PC-9 (cell line): ENCODE data around the gene ELP1. TPM values are rescaled to one million over a fixed set of nuclear protein-coding genes. Genes with fewer than 3 reads are reported as not detected.

ENCODE experiments used
- BruUV-seq: library from RNA; stranded (reverse); fragments of 400-500 nt; replicated peaks from 2 replicates; lab custom pipeline; 2021; lab: Mats Ljungman, UMichigan
- CTCF ChIA-PET: fragments of 300-600 bp; sonication (Branson Sonifier 250); formaldehyde crosslinking; loops from one replicate; lab custom pipeline; 2022; ENCODE audit warnings: antibody characterized with exemption; lab: Charles Lee
- POLR2A ChIA-PET: fragments of 300-600 bp; sonication (Branson Sonifier 250); formaldehyde crosslinking; loops from one replicate; lab custom pipeline; 2022; ENCODE audit warnings: antibody characterized with exemption; ENCODE audit not compliant: unreplicated experiment; lab: Charles Lee
- DNase-seq, 2 experiments: peaks; one replicate each; pipeline versions ENCODE4 v3.0.0 to v3.0.0-alpha.2; 2015 to 2022; ENCODE audit warnings: mixed read lengths in 1 of 2
- H2AFZ ChIP-seq: fragments of 200-600 bp; sonication (generic); 2 replicates; pipeline ENCODE4 v1.8.1; 2017; ENCODE audit warnings: antibody characterized with exemption
- H3F3A ChIP-seq: fragments of 200-600 bp; sonication (generic); 2 replicates; pipeline ENCODE4 v1.8.1; 2017; ENCODE audit warnings: antibody characterized with exemption, mild to moderate bottlenecking, low read depth; ENCODE audit not compliant: insufficient read depth
- H3K27ac ChIP-seq: fragments of 200-600 bp; sonication (generic); 2 replicates; pipeline ENCODE4 v1.6.1; 2016; ENCODE audit warnings: mixed run types
- H3K27me3 ChIP-seq: fragments of 200-600 bp; sonication (generic); 2 replicates; pipeline ENCODE4 v1.6.1; 2016; ENCODE audit warnings: low read depth, mixed run types; ENCODE audit not compliant: insufficient read depth
- H3K36me3 ChIP-seq: fragments of 200-600 bp; sonication (generic); 2 replicates; pipeline ENCODE4 v1.6.1; 2016; ENCODE audit warnings: low read depth, mixed run types
- H3K4me1 ChIP-seq: fragments of 200-600 bp; sonication (generic); replicated peaks from 2 replicates; pipeline ENCODE4 v1.6.1; 2016; ENCODE audit warnings: mixed run types; ENCODE audit not compliant: insufficient read depth
- H3K4me2 ChIP-seq: fragments of 200-600 bp; sonication (generic); 2 replicates; pipeline ENCODE4 v1.6.1; 2017; ENCODE audit warnings: mixed run types
- H3K4me3 ChIP-seq: fragments of 200-600 bp; sonication (generic); 2 replicates; pipeline ENCODE4 v1.6.1; 2016; ENCODE audit warnings: mixed run types
- H3K79me2 ChIP-seq: fragments of 200-600 bp; sonication (generic); 2 replicates; pipeline ENCODE4 v1.6.1; 2017; ENCODE audit warnings: low read depth, mixed run types
- H3K9me2 ChIP-seq: fragments of 200-600 bp; sonication (generic); 2 replicates; pipeline ENCODE4 v1.8.1; 2017; ENCODE audit warnings: mild to moderate bottlenecking; ENCODE audit not compliant: insufficient read depth
- H3K9me3 ChIP-seq: fragments of 200-600 bp; sonication (generic); 2 replicates; pipeline ENCODE4 v1.8.1; 2016; ENCODE audit warnings: low read depth; ENCODE audit not compliant: insufficient read depth
- H4K20me1 ChIP-seq: fragments of 200-600 bp; sonication (generic); 2 replicates; pipeline ENCODE4 v1.8.1; 2017; ENCODE audit not compliant: insufficient read depth
- EZH2 ChIP-seq: fragments of 200-600 bp; sonication (generic); IDR thresholded peaks from 2 replicates; pipeline ENCODE4 v1.8.0; 2017; ENCODE audit warnings: antibody characterized with exemption, low read depth
- intact Hi-C: fragments of 100-400 bp; cut with micrococcal nuclease; formaldehyde crosslinking; loops from one replicate; pipeline ENCODE4 v1.10.0; 2022; ENCODE audit not compliant: unreplicated experiment
- total RNA-seq: library from RNA; stranded (reverse); gene quantifications from 2 replicates; pipeline ENCODE4 v1.2.3, GENCODE V29; 2021
- TF ChIP-seq, protein P1 (sequence below): fragments of 200-600 bp; sonication (generic); conservative IDR thresholded peaks from 2 replicates; pipeline ENCODE4 v1.6.1; 2017; ENCODE audit warnings: mixed run types, antibody characterized with exemption, mild to moderate bottlenecking, moderate library complexity

The ELP1 gene
- total RNA-seq, 1 experiment from 2014 or later: 35.1 TPM

DNA sequence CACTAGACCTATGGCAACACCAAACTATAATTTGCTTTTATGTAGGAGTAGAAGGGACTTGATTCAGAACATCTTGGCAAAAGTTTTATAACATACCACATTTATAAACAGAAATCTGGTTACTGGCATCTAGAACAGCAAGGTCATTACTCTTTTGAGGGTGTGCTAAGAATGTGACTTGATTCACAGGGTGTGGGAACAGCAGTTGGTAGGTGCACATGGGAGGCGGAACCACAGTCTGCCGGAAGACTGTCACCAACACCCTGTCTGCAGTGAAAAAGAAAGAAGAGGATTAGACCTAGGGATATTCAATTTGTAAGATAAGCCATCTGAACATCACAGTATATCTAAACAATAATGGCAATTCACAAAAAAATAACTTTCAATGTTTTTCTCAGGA lies 23.0 kb downstream of the ELP1 start:
- Histone ChIP-seq H3K79me2 (no peaks in the 10 kb centered on the region), H2AFZ (no peak overlapping the region), H3K27me3 (no peaks in the 10 kb centered on the region), H3K9me3 (no peaks in the 10 kb centered on the region), H3K36me3 (peaks cover 14% of the 10 kb centered on the region), H3K4me1 (no peaks in the 10 kb centered on the region), H3K27ac (no peak overlapping the region), H3K4me3 (no peak overlapping the region), H3K9me2 (no peaks in the 10 kb centered on the region), H3K4me2 (no peak overlapping the region), H3F3A (no peaks in the 10 kb centered on the region), H4K20me1 (no peaks in the 10 kb centered on the region)
- POLR2A ChIA-PET: no interaction called here
- intact Hi-C loops: no loop called here
- no peak for DNase-seq
- no TSS peak for BruUV-seq
- CTCF ChIA-PET: no interaction called here
- TF ChIP-seq EZH2: no peak
- TF ChIP-seq, protein P1, sequence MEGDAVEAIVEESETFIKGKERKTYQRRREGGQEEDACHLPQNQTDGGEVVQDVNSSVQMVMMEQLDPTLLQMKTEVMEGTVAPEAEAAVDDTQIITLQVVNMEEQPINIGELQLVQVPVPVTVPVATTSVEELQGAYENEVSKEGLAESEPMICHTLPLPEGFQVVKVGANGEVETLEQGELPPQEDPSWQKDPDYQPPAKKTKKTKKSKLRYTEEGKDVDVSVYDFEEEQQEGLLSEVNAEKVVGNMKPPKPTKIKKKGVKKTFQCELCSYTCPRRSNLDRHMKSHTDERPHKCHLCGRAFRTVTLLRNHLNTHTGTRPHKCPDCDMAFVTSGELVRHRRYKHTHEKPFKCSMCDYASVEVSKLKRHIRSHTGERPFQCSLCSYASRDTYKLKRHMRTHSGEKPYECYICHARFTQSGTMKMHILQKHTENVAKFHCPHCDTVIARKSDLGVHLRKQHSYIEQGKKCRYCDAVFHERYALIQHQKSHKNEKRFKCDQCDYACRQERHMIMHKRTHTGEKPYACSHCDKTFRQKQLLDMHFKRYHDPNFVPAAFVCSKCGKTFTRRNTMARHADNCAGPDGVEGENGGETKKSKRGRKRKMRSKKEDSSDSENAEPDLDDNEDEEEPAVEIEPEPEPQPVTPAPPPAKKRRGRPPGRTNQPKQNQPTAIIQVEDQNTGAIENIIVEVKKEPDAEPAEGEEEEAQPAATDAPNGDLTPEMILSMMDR: no peak

DNA sequence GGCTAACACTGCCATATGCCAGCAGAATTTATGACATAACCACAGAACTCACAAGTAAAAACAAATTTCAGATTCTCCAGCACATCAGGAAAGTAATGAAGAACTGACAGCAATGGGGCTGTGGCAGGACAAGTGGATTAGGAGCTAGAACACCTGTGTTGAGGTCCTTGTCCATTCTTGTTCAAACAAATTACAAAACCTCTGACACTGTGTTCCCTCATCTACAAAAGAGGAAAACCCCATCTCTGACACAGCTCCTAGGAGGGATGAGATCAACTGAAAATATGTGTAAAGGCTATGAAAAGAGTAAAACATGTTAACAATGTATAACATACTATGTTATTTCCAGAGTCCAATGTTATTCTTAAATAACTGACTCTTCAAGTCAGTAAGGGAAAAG lies 23.5 kb downstream of the ELP1 start:
- no peaks in the 10 kb centered on the region for H3K9me2 ChIP-seq
- no peak for TF ChIP-seq EZH2
- TF ChIP-seq, protein P1: no peak
- no peak overlapping the region for H3K4me3 ChIP-seq
- no peaks in the 10 kb centered on the region for H3K4me1 ChIP-seq
- no peaks in the 10 kb centered on the region for H3K79me2 ChIP-seq
- no peak for DNase-seq
- no peak overlapping the region for H2AFZ ChIP-seq
- ChIA-PET CTCF (no interaction called here), POLR2A (no interaction called here)
- no peak overlapping the region for H3K4me2 ChIP-seq
- H3K9me3 ChIP-seq: no peaks in the 10 kb centered on the region
- no TSS peak for BruUV-seq
- H3K27ac ChIP-seq: no peak overlapping the region
- no peaks in the 10 kb centered on the region for H4K20me1 ChIP-seq
- peaks cover 16% of the 10 kb centered on the region for H3K36me3 ChIP-seq
- no peaks in the 10 kb centered on the region for H3K27me3 ChIP-seq
- intact Hi-C loops: no loop called here
- H3F3A ChIP-seq: no peaks in the 10 kb centered on the region

DNA sequence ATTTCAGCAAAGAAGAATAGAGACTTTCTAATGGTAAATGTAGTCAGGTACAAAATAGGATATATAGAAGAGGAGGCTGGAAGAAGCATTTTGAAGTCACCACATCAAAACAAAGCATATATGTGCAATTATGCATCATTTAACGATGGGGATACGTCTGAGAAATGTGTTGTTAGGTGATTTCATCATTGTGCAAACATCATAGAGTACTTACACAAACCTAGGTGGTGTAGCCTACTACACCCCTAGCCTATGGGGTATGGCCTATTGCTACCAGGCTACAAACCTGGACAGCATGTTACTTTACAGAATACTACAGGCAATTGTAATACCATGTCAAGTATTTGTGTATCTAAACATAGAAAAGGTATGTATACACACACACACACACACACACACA lies 28.4 kb downstream of the ELP1 start:
- Histone ChIP-seq H3F3A (no peaks in the 10 kb centered on the region), H4K20me1 (no peaks in the 10 kb centered on the region), H3K9me2 (no peaks in the 10 kb centered on the region), H3K27me3 (no peaks in the 10 kb centered on the region), H3K79me2 (no peaks in the 10 kb centered on the region), H3K4me1 (no peaks in the 10 kb centered on the region), H2AFZ (no peak overlapping the region), H3K36me3 (peaks cover 18% of the 10 kb centered on the region), H3K9me3 (no peaks in the 10 kb centered on the region), H3K27ac (no peak overlapping the region), H3K4me3 (no peak overlapping the region), H3K4me2 (no peak overlapping the region)
- CTCF ChIA-PET: no interaction called here
- no TSS peak for BruUV-seq
- TF ChIP-seq EZH2: no peak
- TF ChIP-seq, protein P1: no peak
- POLR2A ChIA-PET: no interaction called here
- intact Hi-C loops: no loop called here
- no peak for DNase-seq
